T-helper 1 cell (primary cell): ENCODE data around the gene EMILIN2.
"Not testable (repeated sequence)": the region's sequence is repeated elsewhere in the genome, so short reads cannot be mapped to it uniquely, and the experiment has no call there.

ENCODE experiments used
- DNase-seq, 5 donors: peaks; one replicate each; pipeline ENCODE4 v3.0.0-alpha.2; 2012 to 2020

EMILIN2 gene

DNA sequence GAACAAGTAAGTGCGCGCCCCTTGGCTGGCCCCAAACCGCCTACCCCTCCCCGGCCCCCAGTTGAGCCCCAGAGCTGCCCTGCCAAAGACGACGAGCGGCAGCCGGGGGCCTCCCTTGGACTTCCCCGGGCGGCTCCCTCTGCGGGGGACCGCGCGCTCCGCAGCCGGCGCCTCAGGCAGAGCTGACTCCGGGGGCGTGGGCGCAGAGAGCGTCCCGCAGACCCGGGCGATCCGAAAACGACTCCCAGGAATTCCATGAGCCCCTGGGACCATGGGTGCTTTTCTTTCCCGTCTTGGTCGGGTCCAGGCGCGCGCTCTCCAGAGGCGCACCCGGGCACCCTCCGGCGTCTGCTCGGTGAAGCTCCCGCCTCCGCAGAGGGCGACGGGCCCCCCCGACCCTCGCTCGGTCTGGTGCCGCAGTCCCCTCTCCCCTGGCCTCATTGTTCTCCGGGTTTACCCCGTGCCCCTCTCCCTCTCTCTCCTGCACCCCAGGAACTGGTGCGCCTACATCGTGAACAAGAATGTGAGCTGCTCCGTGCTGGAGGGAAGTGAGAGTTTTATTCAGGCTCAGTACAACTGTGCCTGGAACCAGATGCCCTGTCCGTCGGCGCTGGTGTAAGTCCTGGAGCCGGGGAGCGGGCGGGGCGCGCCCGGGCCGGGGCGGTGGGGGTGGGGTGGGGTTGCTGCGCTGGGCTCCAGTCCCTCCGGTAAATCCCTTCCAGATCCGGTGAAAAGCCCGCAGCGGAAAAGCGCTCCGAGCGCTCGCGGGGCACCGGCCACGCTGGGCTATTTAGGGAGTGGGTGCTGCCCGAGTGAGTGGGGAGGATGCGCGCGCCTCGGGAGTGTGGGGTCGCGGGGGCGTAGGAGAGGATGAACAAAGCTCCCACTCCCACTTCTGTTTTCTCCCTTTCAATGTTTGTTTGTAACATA, 776 bp downstream of the EMILIN2 start:
- peak in 1 of 5 donors; percentile 18 for DNase-seq

DNA sequence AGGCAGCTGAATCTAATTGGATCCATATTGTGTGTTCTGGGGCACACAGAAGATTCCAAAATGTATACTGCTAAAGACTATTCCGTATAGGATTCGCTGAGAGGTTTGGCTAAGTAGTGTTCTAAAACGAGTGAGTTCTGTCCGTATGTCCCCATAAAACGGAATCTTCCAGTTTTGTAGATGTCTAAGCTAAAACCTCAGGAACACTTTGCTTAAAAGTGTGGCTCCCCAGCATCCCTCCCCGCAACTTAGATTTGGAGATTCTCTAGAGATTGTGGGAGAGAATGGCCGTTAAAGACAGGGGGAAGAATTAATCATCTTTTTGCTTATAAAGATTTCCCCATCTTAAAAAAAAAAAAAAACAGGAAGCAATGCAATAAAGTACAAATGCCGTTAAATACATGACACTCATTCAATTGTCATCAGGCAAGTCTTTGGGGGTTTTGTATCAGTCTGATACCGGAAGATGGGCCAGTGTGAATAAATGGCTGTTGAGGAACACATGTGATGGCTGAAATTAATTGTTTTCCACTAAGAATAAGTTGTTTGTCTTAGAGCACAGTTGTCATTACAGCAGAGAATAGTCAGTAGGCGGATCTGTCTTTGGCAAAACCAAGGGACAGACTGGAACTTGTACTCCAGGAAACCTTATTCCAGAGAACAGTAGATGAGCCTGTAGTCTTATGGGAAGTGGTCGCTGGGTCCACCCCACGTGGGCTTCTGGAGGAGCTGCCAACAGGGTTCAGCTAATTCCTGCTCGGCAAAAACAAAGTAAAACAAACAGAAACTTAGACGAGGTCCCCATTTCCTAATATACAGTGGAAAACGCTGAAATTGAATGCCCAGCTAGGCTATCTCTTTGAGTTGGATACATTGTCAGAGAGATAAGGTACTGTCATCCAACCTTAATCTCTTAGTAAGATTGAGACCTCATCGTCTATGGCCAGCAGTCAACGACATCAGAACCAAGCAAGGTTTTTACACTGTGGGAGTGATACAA, 1.7 kb downstream of the EMILIN2 start:
- no peak for DNase-seq

DNA sequence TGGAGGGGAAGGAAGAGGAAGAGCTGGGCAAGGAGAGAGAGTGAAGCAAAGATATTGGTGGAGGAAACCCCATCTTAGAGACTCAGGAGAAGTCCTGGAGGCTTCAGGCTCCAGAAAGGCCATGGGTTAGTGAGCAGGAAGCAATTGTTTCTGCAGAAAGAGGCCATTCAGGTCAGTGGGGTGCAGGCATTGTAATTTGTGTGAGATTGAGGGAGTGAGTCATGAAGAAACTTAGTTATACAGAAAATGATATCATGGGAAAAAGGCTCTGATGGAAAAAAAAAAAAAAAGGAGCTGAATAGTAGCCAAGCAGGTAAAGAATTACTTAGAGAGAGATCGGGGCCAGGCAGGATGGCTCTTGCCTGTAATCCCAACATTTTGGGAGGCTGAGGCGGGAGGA, 4.0 kb downstream of the EMILIN2 start:
- no peak for DNase-seq

DNA sequence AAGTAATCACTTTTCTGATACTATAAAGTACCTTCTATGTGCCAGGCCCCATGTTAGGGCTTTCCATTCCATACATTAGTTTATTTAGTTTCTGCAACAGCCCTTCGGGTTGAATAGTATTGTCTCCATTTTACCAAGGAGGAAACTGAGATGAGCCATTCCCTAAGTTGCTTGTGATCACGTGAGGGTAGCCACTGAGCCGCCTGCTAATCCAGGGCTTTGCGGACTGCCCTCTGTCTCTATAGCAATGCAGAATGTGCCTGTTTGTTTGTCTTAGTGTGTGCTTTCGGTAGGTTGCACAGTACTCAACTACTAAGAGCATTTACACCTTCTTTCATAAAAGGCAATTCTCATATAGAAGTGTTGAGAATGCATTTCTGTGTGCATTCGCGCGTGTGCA, 5.0 kb downstream of the EMILIN2 start:
- no peak for DNase-seq

DNA sequence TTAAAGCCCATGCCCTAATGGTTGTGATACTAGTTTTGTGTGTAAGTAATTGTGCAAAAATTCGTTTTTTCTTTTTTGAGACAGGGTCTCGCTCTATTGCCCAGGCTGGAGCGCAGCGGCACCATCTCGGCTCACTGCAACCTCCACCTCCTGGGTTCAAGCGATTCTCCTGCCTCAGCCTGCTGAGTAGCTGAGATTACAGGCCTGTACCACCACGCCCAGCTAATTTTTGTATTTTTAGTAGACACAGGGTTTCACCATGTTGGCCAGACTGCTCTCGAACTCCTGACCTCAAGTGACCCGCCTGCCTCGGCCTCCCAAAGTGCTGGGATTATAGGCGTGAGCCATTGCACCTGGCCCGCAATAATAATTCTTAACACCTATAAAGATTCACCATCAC, 5.7 kb downstream of the EMILIN2 start:
- DNase-seq = not testable (repeated sequence)

DNA sequence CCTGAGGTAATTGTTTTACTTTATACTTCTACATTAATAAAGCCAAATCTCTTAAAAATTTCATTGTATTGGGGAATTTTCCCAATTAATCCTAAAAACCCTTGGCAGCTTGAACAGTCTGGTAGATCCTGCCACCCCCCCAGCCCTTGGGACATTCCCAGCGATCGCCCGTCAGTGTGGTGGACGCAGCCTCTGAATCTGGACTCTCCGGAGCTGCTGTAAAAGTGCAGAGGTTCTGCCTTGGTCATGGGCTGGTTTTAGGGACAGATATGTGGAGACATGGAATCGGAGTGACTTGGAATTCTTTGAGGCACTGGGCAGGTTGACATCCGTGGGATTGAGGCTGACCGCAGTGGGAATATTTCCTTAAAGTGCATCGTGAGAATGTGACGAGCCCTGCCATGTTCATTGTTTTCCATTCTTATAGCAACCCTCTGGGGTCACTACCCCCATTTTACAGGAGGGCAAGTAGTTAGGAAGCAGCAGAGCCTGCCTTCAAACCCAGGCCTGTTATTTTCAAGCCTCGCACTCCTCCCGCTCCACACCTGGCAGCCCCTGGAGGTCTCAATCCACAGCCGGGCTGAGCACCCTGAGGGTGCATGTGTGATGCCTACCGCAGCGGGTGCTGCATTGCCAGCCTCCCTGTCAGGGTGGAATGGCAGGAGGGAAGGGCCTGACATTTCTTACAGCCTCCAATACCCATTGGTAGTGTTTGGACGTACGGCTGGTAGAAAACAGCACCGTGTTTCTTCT, 6.5 kb downstream of the EMILIN2 start:
- no peak for DNase-seq

DNA sequence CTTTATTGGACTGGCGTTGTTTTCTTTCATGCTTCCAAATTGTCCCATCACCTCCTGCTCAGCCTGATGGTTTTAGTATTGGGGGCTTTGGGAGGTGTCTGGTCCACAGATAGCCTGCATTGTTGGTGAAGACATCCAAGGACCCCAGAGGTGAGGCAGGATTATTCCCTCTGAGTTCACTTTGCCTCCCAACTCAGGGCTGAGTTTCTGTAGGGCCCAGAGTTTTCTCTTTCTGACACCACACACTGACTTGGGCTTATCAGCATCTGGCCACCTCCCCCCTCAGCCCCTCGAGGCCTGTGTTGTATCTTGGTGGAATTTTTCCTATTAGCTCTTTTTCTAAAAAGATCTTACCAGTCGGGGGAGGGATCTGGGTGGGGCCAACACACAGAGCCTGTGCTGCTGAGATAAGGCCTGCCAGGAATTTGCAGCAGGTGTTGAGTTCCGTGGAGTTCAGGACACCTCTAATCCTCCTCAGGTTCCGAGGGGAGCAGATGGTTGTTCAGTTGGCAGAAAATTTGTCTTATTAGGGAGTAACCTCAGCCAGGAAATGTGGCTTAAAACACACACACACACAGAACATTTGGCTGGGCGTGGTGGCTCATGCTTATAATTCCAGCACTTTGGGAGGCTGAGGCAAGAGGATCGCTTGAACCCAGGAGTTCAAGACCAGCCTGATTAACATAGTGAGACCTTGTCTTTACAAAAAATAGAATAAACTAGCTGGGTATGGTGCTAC, 7.3 kb downstream of the EMILIN2 start:
- no peak for DNase-seq

DNA sequence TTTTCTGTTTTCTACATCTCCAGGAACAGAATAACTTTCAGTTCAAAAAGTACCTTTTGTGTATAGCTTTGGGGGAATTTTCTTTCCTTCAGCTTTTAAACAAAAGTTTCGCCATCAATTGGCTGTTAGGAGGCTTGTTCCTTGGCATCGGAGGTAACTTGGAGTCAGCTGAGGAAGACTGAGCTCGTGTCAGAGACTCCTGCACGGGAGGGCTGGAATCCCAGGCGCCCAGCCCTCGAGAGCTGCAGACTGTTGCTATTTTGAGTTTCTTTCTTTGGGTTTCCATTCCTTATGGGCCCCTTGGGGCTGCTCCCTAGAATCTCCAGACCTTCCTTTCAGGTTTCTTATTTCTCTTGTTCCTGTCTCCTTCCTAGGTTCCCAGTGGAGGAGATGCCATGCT, 8.1 kb downstream of the EMILIN2 start:
- DNase-seq = no peak

DNA sequence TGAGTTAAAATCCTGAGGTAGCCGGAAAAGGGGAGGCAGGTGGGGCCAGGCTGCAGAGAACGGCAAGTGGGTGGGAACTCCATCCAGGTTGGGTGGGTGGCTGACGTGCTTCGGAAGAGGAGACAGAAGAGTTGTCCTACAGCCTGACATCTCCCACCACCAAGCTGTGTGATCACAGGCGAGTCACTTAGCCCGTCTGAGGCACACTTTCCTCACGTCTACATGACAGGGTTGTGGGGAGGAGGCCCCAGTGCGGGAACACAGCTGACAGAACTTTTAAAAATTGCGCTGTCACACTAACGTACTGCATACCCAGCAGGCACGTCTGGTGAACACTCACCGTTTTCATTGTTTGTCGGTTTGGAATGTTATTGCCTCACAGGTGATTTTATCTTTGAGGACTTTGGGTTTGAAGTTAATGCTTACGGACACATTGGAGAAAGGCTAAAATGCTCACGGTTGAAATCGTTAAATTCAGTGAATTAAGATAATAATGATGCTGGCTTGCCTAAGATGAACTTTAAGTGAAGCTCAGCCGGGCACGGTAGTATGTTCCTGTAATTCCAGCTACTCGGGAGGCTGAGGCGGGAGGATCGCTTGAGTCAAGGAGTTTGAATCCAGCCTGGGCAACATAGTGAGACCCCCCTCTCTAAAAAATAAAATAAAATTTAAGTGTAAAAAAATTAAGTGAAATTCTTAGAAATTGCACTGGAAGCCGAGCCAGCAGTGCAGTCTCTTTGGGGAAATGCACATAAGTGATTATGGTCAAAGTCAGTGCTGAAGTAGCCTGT, 8.9 kb downstream of the EMILIN2 start:
- DNase-seq = no peak

DNA sequence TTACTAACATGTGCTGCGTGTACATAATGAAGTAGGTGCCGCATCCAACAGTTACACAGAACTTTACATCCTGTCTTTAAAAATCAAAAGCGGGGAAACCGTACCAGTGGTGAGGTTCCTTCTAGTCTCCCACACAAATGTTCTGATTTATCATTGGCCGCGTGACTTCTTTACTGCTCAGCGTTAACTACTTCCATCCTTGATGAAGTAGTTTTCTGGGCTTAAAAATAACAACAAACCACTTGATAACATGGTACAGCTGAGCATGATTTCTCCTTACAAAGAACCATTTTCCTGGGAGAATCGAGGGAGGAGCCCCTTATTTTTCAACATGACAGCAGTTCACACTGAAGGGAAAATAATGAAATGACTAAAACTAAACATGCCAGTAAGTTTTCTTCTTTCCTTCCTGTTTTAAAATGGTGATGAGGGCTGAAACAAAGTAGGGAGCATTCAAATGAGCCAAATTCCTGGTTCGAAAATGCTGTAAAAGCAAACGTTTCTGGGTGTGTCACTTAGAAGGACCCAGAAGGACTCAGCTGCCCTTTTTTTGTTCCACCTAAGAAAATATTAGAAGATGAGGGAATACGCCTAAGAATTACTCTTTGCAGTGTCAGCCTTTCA, 9.9 kb downstream of the EMILIN2 start:
- no peak for DNase-seq

DNA sequence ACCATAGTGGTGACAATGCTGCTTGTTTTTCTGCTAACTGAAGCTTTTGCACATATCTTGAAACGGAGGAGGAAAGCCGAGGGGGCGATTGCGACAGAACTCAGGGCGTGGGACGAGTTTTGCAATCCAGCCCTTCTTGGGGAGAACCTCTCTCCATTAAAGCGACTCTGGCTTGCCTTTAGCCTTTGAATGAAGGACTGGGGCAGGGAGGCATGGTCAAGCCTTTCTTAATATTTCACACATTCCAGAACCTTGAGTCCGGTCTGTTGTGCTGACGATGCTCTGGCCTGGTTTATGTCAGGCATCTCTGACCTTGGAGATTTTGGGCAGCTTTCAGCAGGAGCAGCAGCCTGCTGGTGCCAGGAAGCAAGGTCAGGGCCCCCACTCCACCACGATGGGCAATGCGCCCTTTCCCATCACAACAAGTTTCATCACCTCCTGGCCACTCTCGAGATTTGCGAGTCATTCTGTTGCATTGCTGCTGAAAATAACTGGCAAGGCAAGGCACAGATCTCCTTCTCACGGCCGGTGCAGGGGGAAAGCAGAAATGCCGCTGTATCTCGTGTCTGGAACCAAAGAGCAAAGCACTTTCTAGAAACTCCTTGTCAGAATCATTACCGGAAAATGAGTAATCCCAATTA, 10.8 kb downstream of the EMILIN2 start:
- no peak for DNase-seq

DNA sequence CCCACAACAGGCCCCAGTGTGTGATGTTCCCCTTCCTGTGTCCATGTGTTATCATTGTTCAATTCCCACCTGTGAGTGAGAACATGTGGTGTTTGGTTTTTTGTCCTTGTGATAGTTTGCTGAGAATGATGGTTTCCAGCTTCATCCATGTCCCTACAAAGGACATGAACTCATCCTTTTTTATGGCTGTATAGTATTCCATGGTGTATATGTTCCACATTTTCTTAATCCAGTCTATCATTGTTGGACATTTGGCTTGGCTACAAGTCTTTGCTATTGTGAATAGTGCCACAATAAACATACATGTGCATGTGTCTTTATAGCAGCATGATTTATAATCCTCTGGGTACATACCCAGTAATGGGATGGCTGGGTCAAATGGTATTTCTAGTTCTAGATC, 13.6 kb downstream of the EMILIN2 start:
- DNase-seq = not testable (repeated sequence)

DNA sequence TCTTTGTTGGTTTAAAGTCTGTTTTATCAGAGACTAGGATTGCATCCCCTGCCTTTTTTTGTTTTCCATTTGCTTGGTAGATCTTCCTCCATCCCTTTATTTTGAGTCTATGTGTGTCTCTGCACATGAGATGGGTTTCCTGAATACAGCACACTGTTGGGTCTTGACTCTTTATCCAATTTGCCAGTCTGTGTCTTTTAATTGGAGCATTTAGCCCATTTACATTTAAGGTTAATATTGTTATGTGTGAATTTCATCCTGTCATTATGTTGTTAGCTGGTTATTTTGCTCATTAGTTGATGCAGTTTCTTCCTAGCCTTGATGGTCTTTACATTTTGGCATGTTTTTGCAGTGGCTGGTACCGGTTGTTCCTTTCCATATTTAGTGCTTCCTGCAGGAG, 17.2 kb downstream of the EMILIN2 start:
- DNase-seq = not testable (repeated sequence)

DNA sequence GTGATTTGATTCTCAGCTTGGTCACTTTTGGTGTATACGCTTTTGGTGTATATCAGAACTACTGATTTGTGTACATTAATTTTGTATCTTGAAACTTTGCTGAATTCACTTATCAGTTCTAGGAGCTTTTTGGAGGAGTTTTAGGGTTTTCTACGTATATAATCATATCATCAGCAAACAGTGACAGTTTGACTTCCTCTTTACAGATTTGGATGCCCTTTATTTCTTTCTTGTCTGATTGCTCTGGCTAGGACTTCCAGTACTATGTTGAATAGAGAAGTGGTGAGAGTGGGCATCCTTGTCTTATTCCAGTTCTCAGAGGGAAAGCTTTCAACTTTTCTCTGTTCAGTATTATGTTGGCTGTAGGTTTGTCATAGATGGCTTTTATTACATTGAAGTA, 19.7 kb downstream of the EMILIN2 start:
- DNase-seq = not testable (repeated sequence)

DNA sequence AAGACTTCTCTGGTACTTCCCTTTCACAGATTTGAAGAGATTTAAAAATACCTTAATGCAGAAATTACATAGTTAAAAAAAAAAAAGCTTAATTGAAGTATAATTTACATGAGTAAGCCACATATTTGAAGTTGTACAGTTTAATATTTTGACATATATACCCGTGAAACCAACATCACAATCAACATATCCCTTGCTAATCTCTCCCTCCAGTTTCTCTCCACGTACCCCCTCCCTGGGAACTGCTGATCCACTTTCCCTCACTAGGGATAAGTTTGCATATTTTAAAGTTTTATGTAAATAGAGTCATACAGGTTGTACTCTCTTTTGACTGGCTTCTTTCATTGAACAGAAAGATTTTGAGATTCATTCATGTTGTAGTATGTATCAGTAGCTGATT, 22.4 kb downstream of the EMILIN2 start:
- no peak for DNase-seq

DNA sequence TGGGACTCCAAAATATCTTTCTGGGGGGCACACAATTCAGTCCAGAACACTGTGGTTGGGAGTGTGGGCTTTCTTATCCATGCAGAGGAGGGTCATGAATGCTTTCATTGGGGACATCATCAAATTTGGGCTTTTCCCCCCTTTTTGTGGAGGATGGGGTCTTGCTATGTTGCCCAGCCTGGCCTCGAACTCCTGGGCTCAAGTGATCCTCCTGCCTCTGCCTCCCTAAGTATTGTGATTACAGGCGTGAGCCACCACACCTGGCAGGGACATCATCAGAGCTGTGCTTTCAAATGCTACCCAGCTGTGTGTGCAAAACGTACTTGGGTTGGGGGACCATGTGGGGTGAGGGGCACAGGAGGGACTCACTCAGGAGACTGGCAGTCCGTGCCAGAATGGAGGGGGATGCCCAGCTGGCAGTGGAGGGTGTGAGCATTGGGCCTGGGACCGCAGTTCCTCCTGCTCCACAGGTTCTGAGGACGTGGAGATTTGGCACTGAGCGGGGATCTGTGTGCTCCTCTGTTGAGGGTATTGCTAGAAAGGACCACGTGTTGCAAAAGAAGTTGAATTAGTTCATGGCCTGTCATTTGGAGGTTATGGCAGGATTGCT, 24.4 kb downstream of the EMILIN2 start:
- DNase-seq = no peak

DNA sequence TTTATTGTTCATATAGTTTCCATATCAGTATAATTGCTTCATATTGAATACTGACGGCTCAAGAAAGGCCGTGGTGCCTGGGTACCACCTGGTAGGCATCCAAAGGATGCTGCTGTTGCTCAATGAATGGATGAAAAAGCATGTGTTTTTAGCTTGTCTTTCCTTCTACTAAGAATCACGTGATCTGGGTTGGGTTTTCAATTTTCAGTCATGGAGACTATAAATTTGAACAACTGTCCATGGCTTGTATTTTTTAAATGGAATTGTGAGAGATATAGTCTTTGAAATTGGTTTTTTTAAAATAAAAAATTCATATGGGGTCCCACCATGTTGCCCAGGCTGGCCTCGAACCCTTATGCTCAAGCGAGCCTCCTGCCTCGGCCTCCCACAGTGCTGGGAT, 25.3 kb downstream of the EMILIN2 start:
- DNase-seq = no peak

DNA sequence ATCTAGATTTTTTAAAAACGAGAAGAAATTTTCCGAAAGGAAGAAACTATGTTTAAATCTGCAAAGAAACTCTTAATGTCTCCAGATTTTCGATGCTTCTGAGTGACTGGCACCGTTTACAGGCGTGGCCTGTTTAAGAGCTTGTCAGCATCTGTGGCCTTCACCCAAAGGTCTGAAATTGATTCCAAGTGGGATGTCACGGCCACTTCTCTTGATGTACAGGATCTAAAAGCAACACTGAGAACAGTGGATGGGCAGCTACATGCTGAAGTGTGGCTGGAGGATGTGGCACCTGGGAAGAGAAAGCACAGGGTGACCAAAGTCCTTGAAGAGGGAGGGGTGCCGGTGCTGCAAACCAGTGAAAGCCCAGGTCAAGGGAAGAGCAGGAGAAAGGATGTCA, 28.0 kb downstream of the EMILIN2 start:
- DNase-seq = no peak

DNA sequence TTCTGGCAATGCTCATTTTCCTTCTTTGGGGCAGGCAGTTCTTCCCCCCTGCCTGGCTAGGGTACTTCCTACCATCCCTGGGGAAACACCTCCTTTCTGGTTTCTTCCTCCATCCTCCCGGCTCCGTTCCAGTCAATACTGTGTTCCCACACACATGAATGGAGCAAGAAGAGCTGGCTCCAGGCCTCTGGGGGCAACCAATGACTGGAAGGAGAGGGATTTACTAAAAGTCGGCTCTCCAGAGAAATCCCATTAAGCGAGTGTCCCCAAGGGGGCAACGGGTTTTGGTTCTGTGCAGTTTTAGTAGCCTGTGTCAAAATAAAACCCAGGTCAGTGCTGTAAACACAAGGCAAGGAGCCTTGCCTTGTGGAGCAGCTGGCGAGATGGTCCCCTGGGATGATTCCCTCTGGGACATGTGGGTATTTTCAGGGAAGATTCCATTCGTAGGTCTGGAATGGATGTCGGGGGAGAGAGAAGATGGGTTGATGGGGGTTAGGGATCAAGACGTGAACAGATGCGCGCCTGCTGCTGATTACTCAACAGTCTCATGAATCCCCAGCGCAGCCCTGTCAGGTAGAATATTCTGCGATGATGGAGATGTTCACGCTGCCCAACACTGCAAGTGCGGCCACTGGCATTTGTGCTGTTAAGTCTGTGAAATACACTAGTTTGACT, 32.0 kb downstream of the EMILIN2 start:
- DNase-seq = no peak
